ENCODE results near the gene AP1M1.

Gene AP1M1

GRCh38 chr19:16227837-16228636 is 30.3 kb downstream of the AP1M1 start:
- Histone ChIP-seq H3K36me3 (ENCODE audit: control insufficient read depth, low read depth, low read length) (no peaks in the 10 kb centered on the region), H3K4me1 (ENCODE audit: control insufficient read depth, low read depth, low read length) (no peaks in the 10 kb centered on the region), H3K4me3 (ENCODE audit: low read length) (no peak overlapping the region), H3K27me3 (ENCODE audit: control insufficient read depth, insufficient read depth, low read length) (no peaks in the 10 kb centered on the region), H3K9me3 (ENCODE audit: control insufficient read depth, low read depth, low read length) (no peaks in the 10 kb centered on the region), H3K9ac (ENCODE audit: low read length) (no peak overlapping the region), H3K27ac (ENCODE audit: low read length) (no peak overlapping the region)

DNA sequence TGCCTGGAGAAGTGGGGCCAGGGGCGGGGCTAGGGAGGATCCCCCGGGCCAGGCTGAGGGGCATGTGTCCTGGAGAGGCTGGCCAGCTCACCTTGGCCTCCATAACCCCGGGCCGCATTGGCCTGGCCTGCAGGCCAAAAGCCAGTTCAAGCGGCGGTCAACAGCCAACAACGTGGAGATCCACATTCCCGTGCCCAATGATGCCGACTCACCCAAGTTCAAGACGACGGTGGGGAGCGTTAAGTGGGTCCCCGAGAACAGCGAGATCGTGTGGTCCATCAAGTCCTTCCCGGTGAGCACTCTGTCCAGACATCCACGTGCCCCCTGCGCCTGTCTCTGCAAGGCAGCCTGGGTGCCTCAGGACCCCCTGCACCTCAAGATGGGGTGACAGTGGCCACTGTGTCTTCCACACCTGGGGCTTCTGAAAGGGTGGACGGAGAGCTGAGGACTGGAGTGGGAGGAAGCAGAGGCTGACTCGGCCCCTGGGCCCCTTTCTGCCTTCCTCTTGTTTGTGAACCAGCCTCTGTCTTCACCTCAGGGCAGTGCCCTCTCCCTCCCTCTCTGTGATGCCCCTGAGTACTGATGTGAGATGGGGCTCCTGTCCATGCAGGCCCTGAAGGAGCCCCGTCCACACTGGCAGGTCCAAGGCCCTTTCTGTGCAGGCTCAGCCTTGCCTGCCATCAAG is 31.1 kb downstream of the AP1M1 start:
- Histone ChIP-seq H3K9me3 (ENCODE audit: control insufficient read depth, low read depth, low read length) (no peaks in the 10 kb centered on the region), H3K27me3 (ENCODE audit: control insufficient read depth, insufficient read depth, low read length) (no peaks in the 10 kb centered on the region), H3K4me3 (ENCODE audit: low read length) (no peak overlapping the region), H3K9ac (ENCODE audit: low read length) (no peak overlapping the region), H3K27ac (ENCODE audit: low read length) (no peak overlapping the region), H3K4me1 (ENCODE audit: control insufficient read depth, low read depth, low read length) (no peaks in the 10 kb centered on the region), H3K36me3 (ENCODE audit: control insufficient read depth, low read depth, low read length) (no peaks in the 10 kb centered on the region)

DNA sequence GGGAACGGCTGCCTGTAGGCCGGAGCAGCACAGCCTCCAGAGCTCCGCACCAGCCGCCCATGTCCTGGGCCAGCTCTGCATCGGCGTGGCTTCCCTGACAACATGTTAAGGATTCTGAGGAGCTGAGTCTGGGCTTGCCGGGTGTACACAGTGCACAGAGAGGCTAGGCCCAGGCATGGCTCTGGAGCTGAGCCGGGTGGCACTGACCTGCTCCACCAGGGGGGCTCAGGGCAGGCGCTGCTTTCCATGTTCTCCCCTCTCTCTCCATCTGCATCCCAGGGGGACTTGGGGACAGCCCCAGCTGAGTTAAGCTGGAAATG is 31.6 kb downstream of the AP1M1 start:
- no peaks in the 10 kb centered on the region for H3K27me3 ChIP-seq (ENCODE audit: control insufficient read depth, insufficient read depth, low read length)
- no peak overlapping the region for H3K27ac ChIP-seq (ENCODE audit: low read length)
- no peaks in the 10 kb centered on the region for H3K36me3 ChIP-seq (ENCODE audit: control insufficient read depth, low read depth, low read length)
- H3K4me1 ChIP-seq (ENCODE audit: control insufficient read depth, low read depth, low read length): no peaks in the 10 kb centered on the region
- no peak overlapping the region for H3K4me3 ChIP-seq (ENCODE audit: low read length)
- H3K9ac ChIP-seq (ENCODE audit: low read length): no peak overlapping the region
- no peaks in the 10 kb centered on the region for H3K9me3 ChIP-seq (ENCODE audit: control insufficient read depth, low read depth, low read length)

DNA sequence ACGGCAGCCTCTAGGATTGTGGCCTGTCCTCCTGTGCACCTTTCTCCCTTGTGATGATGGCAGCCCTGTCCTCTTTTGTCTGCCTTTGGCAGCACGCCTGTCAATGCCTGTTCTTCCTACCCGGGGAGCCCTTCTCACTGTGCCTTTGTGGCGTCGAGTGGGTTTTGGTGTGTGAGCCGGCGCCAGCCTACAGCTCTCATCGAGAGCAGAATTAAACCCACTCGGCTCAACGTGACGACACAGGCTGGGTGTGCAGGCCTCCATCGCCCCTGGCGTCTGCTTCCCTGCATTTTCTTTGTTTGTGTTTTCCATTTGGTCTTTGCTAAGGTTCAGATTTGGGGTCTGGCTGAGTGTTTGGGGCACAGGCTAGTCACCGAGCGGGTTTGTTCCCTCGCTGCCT is 34.4 kb downstream of the AP1M1 start:
- no peak overlapping the region for H3K4me3 ChIP-seq (ENCODE audit: low read length)
- H3K9ac ChIP-seq (ENCODE audit: low read length): no peak overlapping the region
- no peaks in the 10 kb centered on the region for H3K4me1 ChIP-seq (ENCODE audit: control insufficient read depth, low read depth, low read length)
- no peaks in the 10 kb centered on the region for H3K27me3 ChIP-seq (ENCODE audit: control insufficient read depth, insufficient read depth, low read length)
- H3K9me3 ChIP-seq (ENCODE audit: control insufficient read depth, low read depth, low read length): no peaks in the 10 kb centered on the region
- no peaks in the 10 kb centered on the region for H3K36me3 ChIP-seq (ENCODE audit: control insufficient read depth, low read depth, low read length)
- H3K27ac ChIP-seq (ENCODE audit: low read length): no peak overlapping the region

- H3K9me3 ChIP-seq (ENCODE audit: control insufficient read depth, low read depth, low read length): no peaks in the 10 kb centered on the region
- H3K9ac ChIP-seq (ENCODE audit: low read length): no peak overlapping the region
- H3K36me3 ChIP-seq (ENCODE audit: control insufficient read depth, low read depth, low read length): no peaks in the 10 kb centered on the region
- no peaks in the 10 kb centered on the region for H3K27me3 ChIP-seq (ENCODE audit: control insufficient read depth, insufficient read depth, low read length)
- no peaks in the 10 kb centered on the region for H3K4me1 ChIP-seq (ENCODE audit: control insufficient read depth, low read depth, low read length)
- no peak overlapping the region for H3K27ac ChIP-seq (ENCODE audit: low read length)
- H3K4me3 ChIP-seq (ENCODE audit: low read length): no peak overlapping the region
These were observed 34.9 kb downstream of the AP1M1 start for GRCh38 chr19:16232568-16232967.

DNA sequence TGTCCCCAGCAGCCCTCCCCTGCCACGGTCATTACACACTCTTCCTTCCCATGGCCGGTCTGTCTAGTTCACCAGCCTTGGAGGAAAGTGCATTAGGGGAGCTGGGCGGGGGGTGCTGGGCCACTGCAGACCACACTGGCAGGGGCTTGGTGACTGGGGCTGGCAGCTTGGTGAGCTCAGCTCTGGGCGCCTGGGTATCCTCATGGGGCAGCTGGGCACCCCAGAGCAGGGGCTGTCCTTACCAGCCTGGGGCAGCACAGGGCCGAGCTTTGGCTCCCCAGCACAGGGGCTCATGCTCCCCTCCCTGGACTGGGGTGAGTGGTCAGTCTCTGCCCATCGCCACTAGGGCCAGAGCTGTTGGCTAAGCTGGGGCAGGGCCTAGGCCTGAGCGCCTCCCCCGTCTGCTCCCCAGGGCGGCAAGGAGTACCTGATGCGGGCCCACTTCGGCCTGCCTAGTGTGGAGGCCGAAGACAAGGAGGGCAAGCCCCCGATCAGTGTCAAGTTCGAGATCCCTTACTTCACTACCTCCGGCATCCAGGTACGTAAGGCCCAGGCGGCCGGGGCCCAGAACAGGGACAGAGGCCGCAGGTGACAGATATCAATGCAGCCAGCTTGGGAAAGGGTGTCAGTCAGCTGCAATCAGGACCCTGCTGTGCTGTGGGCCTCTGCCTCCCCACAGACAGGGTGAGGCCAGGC is 35.5 kb downstream of the AP1M1 start:
- Histone ChIP-seq H3K4me1 (ENCODE audit: control insufficient read depth, low read depth, low read length) (no peaks in the 10 kb centered on the region), H3K36me3 (ENCODE audit: control insufficient read depth, low read depth, low read length) (no peaks in the 10 kb centered on the region), H3K4me3 (ENCODE audit: low read length) (no peak overlapping the region), H3K27me3 (ENCODE audit: control insufficient read depth, insufficient read depth, low read length) (no peaks in the 10 kb centered on the region), H3K9ac (ENCODE audit: low read length) (no peak overlapping the region), H3K9me3 (ENCODE audit: control insufficient read depth, low read depth, low read length) (no peaks in the 10 kb centered on the region), H3K27ac (ENCODE audit: low read length) (no peak overlapping the region)

- Histone ChIP-seq H3K36me3 (ENCODE audit: control insufficient read depth, low read depth, low read length) (no peaks in the 10 kb centered on the region), H3K9ac (ENCODE audit: low read length) (no peak overlapping the region), H3K9me3 (ENCODE audit: control insufficient read depth, low read depth, low read length) (no peaks in the 10 kb centered on the region), H3K4me3 (ENCODE audit: low read length) (no peak overlapping the region), H3K27ac (ENCODE audit: low read length) (no peak overlapping the region), H3K4me1 (ENCODE audit: control insufficient read depth, low read depth, low read length) (no peaks in the 10 kb centered on the region), H3K27me3 (ENCODE audit: control insufficient read depth, insufficient read depth, low read length) (no peaks in the 10 kb centered on the region)
These were observed 36.3 kb downstream of the AP1M1 start for GRCh38 chr19:16233836-16234551.

GRCh38 chr19:16234552-16235445 is 37.1 kb downstream of the AP1M1 start:
- Histone ChIP-seq H3K36me3 (ENCODE audit: control insufficient read depth, low read depth, low read length) (no peaks in the 10 kb centered on the region), H3K27me3 (ENCODE audit: control insufficient read depth, insufficient read depth, low read length) (no peaks in the 10 kb centered on the region), H3K9ac (ENCODE audit: low read length) (no peak overlapping the region), H3K4me3 (ENCODE audit: low read length) (no peak overlapping the region), H3K4me1 (ENCODE audit: control insufficient read depth, low read depth, low read length) (no peaks in the 10 kb centered on the region), H3K27ac (ENCODE audit: low read length) (no peak overlapping the region), H3K9me3 (ENCODE audit: control insufficient read depth, low read depth, low read length) (no peaks in the 10 kb centered on the region)

DNA sequence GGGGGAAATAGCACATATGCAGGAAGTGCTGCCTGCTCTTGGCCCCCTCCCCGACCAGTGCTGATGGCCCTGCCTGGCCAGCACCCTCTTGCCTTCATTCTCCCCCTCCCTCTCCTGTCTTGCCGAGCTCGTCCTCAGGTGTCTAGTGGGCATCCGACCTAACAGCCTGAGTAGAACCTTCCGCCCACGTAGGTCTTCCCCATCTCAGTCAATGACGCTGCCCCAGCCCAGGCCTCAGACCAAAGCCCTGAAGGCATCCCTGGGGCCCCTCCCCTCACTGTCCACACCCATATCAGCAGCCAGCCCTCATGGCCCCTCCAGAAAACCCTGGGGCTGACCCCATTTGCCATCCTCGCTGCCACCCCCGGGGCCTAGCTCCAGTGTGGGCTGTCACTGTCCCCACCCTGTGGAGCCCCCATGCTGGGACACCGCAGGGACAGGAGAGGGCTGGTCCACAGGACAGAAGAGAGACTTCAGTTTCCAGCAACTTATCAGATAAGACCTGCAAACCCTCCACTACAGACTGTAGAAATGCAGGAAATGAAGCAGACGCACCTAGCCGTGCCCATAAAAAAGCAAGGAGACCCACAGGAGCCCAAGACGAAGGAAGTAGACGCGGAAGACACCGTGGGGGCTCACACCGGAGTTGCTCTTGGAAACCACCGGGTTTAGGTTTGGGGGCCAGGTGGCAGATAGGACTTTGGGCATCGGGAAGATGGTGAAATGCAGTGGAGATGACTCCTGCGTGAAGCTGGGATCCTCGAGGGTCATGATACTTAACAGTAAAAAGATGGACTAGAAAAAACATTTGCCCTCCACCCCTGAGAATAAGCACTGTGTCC is 38.3 kb downstream of the AP1M1 start:
- Histone ChIP-seq H3K36me3 (ENCODE audit: control insufficient read depth, low read depth, low read length) (no peaks in the 10 kb centered on the region), H3K27ac (ENCODE audit: low read length) (no peak overlapping the region), H3K4me1 (ENCODE audit: control insufficient read depth, low read depth, low read length) (no peaks in the 10 kb centered on the region), H3K27me3 (ENCODE audit: control insufficient read depth, insufficient read depth, low read length) (no peaks in the 10 kb centered on the region), H3K9ac (ENCODE audit: low read length) (no peak overlapping the region), H3K4me3 (ENCODE audit: low read length) (no peak overlapping the region), H3K9me3 (ENCODE audit: control insufficient read depth, low read depth, low read length) (no peaks in the 10 kb centered on the region)

DNA sequence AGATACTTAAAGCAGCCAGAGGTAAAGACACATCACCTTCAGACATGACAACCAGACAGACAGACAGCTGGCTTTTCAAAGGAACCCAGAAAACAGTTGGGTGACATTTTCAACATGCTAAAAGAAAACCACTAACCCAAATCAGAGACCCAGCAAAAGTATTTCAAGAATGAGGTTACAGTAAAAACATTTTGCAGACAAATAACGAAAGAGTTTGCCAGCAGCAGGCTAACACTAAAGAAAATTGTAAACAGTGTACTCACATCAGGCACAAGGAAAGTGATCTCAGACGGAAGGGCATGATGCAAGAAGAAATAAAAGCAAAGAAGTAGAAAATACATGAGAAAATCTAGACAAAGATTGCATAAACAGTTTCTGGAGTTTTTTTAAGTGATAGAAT is 46.4 kb downstream of the AP1M1 start:
- H3K36me3 ChIP-seq (ENCODE audit: control insufficient read depth, low read depth, low read length): no peaks in the 10 kb centered on the region
- H3K9ac ChIP-seq (ENCODE audit: low read length): no peak overlapping the region
- H3K27me3 ChIP-seq (ENCODE audit: control insufficient read depth, insufficient read depth, low read length): no peaks in the 10 kb centered on the region
- no peak overlapping the region for H3K4me3 ChIP-seq (ENCODE audit: low read length)
- no peak overlapping the region for H3K27ac ChIP-seq (ENCODE audit: low read length)
- no peaks in the 10 kb centered on the region for H3K4me1 ChIP-seq (ENCODE audit: control insufficient read depth, low read depth, low read length)
- no peaks in the 10 kb centered on the region for H3K9me3 ChIP-seq (ENCODE audit: control insufficient read depth, low read depth, low read length)

Data from iPS-18a (cell line).